Breast epithelium (tissue), 4 donors: Measurements from ENCODE around the gene GBA2. TPM values are rescaled to one million over a fixed set of nuclear protein-coding genes. Genes with fewer than 3 reads are reported as not detected.

ENCODE experiments used
- DNase-seq, 2 donors: peaks; one replicate each; pipeline ENCODE4 v3.0.0-alpha.2; 2019; ENCODE audit warnings: low spot score in 2 of 2
- H3K27ac ChIP-seq, 2 donors: fragments of 200-600 bp; sonication (generic) in 1 of 2; one replicate each; pipeline ENCODE4 v1.5.1; 2016 to 2019; ENCODE audit warnings: mild to moderate bottlenecking in 1 of 2
- H3K27me3 ChIP-seq, 2 donors: fragments of 200-600 bp; sonication (generic) in 1 of 2; one replicate each; pipeline versions ENCODE4 v1.5.1 to v1.6.0; 2017 to 2019; ENCODE audit warnings: control low read depth in 1 of 2, mild to moderate bottlenecking in 1 of 2
- H3K36me3 ChIP-seq: fragments of 200-600 bp; one replicate; pipeline ENCODE4 v1.5.1; 2019
- H3K4me1 ChIP-seq, 2 donors: fragments of 200-600 bp; sonication (generic); one replicate each; pipeline ENCODE4 v1.5.1; 2016 to 2019; ENCODE audit warnings: control low read depth in 1 of 2
- H3K4me3 ChIP-seq, 3 donors: fragments of 200-600 bp; sonication (generic); 1 replicate in 2 of 3; 2 replicates in 1 of 3; pipeline ENCODE4 v1.5.1; 2016 to 2019; ENCODE audit warnings: mild to moderate bottlenecking in 3 of 3, moderate library complexity in 2 of 3
- H3K9me3 ChIP-seq, 2 donors: fragments of 200-600 bp; sonication (generic) in 1 of 2; one replicate each; pipeline ENCODE4 v1.5.1; 2016 to 2019; ENCODE audit warnings: control low read depth in 1 of 2
- CTCF ChIP-seq, 3 donors: fragments of 450-650 bp; IDR thresholded peaks; one replicate each; pipeline ENCODE4 v1.5.1; 2016 to 2017; ENCODE audit warnings: antibody characterized with exemption in 3 of 3, mild to moderate bottlenecking in 3 of 3, moderate library complexity in 3 of 3
- POLR2A ChIP-seq: fragments of 450-650 bp; IDR thresholded peaks from one replicate; pipeline ENCODE4 v1.6.1; 2016; ENCODE audit warnings: antibody characterized with exemption, mild to moderate bottlenecking, moderate library complexity
- POLR2AphosphoS5 ChIP-seq, 3 donors: sonication (generic); formaldehyde crosslinking; IDR thresholded peaks; one replicate each; pipeline ENCODE4 v1.6.1; 2017; ENCODE audit warnings: antibody characterized with exemption in 3 of 3
- intact Hi-C: fragments of 100-400 bp; cut with DNase I; formaldehyde crosslinking; loops from one replicate; pipeline ENCODE4 v1.15.1; 2023; ENCODE audit warnings: low total_unique reads
- total RNA-seq, 3 donors: library from RNA; depleted of rRNA; stranded (reverse); fragments of >200 nt; gene quantifications; one replicate each; pipeline ENCODE4 v1.1.0, GENCODE V29; 2016

Gene GBA2
- total RNA-seq, 3 donors from 2014 or later = 44.5 to 63.8 (median 57.0) TPM

DNA sequence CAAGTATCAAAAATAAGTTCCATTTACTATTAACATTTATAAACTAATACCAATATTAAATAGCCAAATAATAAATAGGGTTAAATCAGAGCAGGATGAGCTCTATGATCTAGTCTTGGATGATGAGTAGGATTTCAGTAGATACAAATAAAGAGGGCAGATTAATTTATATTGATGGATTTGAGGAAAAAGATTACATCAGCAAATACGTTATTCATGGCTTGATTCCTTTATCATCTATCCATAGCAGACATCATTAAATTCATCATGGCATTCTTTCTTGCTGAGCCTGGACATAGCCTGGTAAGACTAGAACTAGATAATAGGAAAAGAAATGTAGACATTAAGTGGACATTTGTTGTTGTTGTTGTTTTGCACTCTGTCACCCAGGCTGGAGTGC, 18.4 kb upstream of the GBA2 start:
- TF ChIP-seq POLR2A = no peak
- no peak for TF ChIP-seq POLR2AphosphoS5 (IDR thresholded peaks at IDR 0.05)
- TF ChIP-seq CTCF (IDR thresholded peaks at IDR 0.05) = no peak
- Histone ChIP-seq H3K27me3 (no peaks in the 10 kb centered on the region), H3K27ac (no peak overlapping the region), H3K36me3 (no peaks in the 10 kb centered on the region), H3K4me1 (peaks cover 0 to 15% of the 10 kb centered on the region in 2 donors), H3K9me3 (no peaks in the 10 kb centered on the region), H3K4me3 (no peak overlapping the region)
- intact Hi-C loops = no loop called here
- no peak for DNase-seq

- no peak for TF ChIP-seq POLR2A
- no peak for TF ChIP-seq POLR2AphosphoS5 (IDR thresholded peaks at IDR 0.05)
- no peak for TF ChIP-seq CTCF (IDR thresholded peaks at IDR 0.05)
- Histone ChIP-seq H3K4me1 (peaks cover 0 to 15% of the 10 kb centered on the region in 2 donors), H3K27ac (no peak overlapping the region), H3K27me3 (no peaks in the 10 kb centered on the region), H3K9me3 (no peaks in the 10 kb centered on the region), H3K4me3 (no peak overlapping the region), H3K36me3 (no peaks in the 10 kb centered on the region)
- DNase-seq = no peak
- intact Hi-C loops = no loop called here
Measured at GRCh38 chr9:35766997-35767396, 18.0 kb upstream of the GBA2 start.

DNA sequence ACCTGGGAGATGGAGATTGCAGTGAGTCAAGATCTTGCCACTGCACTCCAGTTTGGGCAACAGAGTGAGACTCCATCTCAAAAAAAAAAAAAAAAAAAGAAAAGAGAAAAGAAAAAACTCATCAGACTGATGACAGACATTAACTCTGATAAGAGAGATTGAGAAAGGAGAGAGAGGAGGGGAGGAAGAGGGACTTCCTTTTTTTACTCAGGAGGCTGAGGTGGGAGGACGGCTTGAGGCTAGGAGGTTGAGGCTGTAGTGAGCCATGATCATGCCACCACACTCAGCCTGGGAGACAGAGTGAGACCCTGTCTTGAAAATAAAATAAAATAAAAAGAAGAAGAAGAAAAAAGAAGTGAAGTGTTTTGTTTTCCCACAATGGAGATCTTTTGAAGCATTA, 14.8 kb upstream of the GBA2 start:
- Histone ChIP-seq H3K9me3 (no peaks in the 10 kb centered on the region), H3K36me3 (no peaks in the 10 kb centered on the region), H3K27me3 (no peaks in the 10 kb centered on the region), H3K4me3 (no peak overlapping the region), H3K4me1 (peaks cover 0 to 3% of the 10 kb centered on the region in 2 donors), H3K27ac (no peak overlapping the region)
- DNase-seq = no peak
- intact Hi-C loops = no loop called here
- TF ChIP-seq POLR2AphosphoS5 (IDR thresholded peaks at IDR 0.05) = no peak
- TF ChIP-seq POLR2A = no peak
- TF ChIP-seq CTCF (IDR thresholded peaks at IDR 0.05) = no peak

DNA sequence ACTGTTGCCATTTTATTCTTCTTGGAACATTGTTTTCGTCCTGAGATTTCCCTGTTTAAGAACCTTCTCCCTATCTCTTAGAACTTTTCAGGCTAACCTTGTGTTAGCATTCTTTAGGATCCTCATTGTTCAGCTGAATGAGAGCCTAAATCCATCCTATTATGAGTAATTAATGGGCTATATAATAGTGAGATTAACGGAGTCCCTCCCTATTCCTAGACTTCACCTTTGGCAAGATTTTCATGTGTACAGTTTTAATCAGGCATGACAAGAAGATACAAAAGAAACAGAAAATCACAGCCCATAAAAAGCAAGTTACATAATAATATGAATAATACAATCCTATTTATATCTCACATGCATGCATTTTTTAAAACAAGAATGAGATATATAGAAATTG, 14.2 kb upstream of the GBA2 start:
- no peak overlapping the region for H3K4me3 ChIP-seq
- no peaks in the 10 kb centered on the region for H3K9me3 ChIP-seq
- intact Hi-C loops = no loop called here
- peaks cover 3 to 5% of the 10 kb centered on the region in 2 donors for H3K4me1 ChIP-seq
- TF ChIP-seq CTCF (IDR thresholded peaks at IDR 0.05) = no peak
- TF ChIP-seq POLR2A = no peak
- no peak for TF ChIP-seq POLR2AphosphoS5 (IDR thresholded peaks at IDR 0.05)
- no peak for DNase-seq
- no peaks in the 10 kb centered on the region for H3K36me3 ChIP-seq
- no peak overlapping the region for H3K27ac ChIP-seq
- H3K27me3 ChIP-seq = no peaks in the 10 kb centered on the region

DNA sequence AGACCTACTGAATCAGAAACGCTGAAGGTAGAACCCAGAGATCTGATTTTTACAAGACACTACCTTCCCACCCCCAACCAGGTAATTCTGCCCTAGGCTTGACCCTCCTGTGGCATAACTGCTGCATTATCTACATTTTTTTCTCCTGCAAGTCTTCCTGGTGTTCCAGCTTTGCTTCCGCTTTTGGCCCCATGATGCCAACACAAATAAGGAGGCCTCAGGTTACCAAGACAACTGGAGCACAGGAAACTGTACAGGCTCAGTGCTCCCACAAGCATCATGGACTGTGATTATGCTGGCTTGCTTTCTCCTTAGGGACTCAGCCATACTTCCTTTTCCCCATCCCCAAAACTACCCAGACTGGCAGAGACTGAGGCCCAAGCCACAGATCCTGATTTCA, 11.6 kb upstream of the GBA2 start:
- no peak for TF ChIP-seq POLR2AphosphoS5 (IDR thresholded peaks at IDR 0.05)
- no peak for TF ChIP-seq POLR2A
- no peak for TF ChIP-seq CTCF (IDR thresholded peaks at IDR 0.05)
- intact Hi-C loops = no loop called here
- H3K4me3 ChIP-seq = no peak overlapping the region
- no peaks in the 10 kb centered on the region for H3K27me3 ChIP-seq
- no peaks in the 10 kb centered on the region for H3K9me3 ChIP-seq
- H3K4me1 ChIP-seq = peaks cover 3 to 11% of the 10 kb centered on the region in 2 donors
- no peak for DNase-seq
- no peaks in the 10 kb centered on the region for H3K36me3 ChIP-seq
- H3K27ac ChIP-seq = peak overlapping the region in 1 of 2 donors; percentile 22
